Measurements from ENCODE around the gene FNDC7.
A peak's percentile ranks its signal among the peaks of the same experiment; 100 is the strongest.
"Not testable (repeated sequence)": the region's sequence is repeated elsewhere in the genome, so short reads cannot be mapped to it uniquely, and the experiment has no call there.

Gene FNDC7

DNA sequence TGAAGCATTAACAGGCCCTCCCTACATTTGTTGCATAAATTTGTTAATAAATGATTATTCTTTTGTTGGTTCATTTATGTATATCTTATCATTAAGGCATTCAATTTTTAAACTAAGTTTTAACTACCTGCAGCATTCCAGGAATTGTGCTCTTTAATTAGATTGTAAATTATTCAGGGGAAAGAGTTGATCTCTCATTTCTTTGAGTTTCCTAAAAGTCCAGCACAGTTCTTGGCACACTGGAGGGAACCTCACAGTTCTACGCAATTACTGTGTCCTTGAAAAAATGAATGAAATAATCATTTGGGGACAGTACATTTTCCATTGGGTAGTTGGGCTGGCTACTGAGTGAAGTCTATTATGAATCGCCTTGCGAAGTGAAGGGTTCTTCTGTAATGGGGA, 33.3 kb downstream of the FNDC7 start:
- no peak for DNase-seq

DNA sequence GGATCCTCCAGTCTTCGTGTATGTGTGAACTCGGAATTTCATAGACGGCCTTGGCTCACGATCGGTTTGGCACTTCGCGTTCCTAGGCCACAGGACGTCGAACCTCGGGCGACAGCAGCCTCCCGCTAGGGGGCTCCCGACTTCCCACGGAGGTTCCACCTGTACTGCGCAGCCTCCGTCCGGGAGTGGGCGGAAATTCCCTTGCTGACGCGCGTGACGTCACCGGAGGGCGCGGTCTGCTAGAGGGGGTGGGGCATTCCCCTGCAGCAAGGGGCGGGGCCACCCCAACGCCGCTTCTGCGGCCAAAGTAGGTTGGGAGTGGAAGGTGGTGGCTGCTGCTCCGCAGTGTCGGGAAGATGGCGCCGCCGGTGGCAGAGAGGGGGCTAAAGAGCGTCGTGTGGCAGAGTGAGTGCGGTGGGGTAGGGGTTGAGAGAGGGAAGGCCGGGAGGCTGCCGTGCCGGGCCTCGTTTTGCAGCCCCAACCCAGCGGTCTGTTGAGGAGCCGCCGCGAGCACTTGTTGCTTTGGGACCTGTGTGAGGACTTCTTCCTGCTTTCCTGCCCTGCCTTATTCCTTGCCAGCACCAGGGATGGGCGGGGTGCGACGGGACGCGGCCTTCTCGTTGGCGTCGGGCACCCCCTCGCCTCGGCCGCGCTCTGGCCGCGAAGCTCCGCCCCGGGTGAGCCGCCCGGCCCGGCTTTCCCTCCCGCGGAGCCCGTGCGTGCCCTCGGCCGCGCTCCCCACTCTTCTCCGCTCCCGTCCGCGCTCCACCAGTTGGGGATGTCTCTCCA, 33.9 kb downstream of the FNDC7 start, which contains the start of gene STXBP3:
Gene STXBP3 (plus strand): TSS at position 293 of the 789 bp plus-strand sequence. CDS start 64 bp downstream, at position 357.
- DNase-seq: peak; percentile 98

DNA sequence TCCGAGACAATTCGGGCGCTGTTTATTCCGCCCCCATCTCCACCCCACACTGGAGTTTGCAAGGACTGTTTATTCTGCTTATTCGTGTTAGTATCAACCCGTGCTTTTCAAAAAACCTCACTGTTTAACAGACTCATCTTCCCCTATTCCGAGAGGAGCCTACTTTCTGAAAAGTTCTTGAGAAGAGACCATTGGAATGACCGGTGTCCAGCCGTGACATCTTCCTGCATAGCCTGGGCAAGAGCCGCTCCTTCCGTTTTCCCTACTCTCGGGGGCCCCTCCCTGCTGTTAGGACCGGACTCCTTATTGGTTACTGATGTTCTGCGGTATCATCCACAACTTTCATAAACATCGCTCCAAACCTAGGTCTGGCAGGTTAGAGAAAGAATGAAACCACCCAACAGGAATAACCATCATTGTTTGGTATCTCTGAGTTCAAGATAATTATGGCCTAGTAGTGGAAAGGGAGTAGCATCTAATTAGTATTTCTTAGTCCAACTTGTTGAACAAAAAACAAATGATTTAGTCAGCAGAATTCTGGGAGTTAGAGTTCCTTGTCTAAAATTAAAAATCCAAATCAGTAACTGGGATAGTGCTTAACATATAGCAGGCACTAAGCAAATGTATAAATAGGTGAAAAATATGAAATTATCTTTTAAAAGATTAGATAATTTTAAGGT, 34.6 kb downstream of the FNDC7 start:
- peak; percentile 82 for DNase-seq

DNA sequence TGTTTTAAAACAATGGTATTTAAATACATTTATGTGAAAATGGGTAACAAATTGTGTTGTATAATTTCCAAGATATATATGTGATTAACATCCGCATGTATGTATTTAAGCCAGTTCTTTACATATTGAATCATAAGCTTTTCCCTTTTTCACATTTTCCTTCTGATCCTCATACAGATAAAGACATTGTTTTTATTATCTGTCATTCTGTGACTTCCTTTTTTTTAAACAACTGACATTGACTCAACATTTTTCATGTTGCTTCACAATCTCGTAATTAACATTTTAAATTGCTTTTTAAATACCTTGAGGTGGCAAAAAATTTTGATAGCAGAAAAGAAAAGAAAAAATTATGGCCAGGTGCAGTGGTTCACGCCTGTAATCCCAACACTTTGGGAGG, 35.2 kb downstream of the FNDC7 start:
- no peak for DNase-seq

DNA sequence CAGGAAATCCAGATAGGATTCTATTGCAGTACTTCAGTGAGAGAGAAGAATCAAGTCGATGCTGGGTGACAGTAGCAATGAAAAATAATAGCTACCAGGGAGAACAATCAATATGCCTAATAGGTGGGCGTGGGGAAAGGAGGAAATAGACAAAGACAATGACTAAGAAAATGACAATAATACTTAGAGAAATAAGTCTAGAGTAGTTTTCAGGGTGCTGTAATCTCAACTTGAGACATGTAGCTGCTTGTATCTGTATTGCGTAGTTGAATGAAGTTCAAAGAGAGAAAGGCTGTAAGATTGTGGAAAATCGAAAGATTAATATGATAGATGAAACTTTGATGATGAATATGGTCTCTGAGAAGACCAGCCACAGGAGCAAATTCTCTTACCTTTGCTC, 36.4 kb downstream of the FNDC7 start:
- DNase-seq: no peak

DNA sequence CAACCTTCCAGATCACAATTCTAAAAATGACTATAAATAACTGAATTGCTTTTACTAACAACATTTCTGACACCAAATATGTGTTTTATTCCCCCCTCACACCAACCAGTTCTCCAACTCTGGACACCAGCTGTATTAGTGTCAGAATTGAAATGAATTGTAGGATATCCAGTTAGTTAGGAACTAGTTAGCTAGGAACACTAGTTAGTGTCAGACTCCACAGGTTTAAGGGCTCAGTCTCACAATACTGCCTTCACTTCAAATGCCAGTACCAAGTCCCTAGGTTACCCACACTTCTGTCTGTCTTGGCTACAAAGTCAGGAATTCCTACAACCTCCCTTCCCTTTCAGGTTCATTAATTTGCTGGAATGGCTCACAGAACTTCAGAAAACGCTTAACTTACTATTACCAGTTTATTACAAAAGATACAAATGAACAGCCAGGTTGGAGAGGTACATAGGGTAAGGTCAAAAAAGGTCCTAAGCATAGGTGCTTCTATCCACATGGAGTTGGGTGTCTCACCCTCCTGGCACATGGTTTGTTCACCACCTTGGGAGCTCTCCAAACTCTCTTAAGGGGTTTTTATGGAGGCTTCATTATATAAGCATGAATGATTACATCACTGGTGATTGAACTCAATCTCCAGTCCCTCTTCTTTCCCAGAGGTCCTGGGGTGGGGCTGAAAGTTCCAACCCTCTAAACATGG, 37.9 kb downstream of the FNDC7 start:
- DNase-seq: no peak

DNA sequence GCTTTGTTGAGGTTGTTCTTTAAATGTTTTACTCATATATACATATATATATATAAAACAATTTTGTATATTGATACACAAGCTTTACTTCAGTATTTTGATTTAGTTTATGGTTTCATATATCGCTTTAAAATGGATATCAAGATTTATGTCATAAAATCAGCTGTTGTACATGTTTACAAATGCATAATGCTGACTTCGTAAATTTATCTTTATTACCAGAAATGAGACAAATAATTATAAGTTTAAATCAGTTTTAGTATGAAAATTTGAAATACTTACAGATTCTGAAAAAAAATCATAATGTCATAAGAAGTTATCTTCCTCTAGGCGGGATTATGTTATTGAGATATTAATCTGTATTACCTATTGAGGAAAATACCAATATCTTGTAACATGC, 40.7 kb downstream of the FNDC7 start:
- no peak for DNase-seq

DNA sequence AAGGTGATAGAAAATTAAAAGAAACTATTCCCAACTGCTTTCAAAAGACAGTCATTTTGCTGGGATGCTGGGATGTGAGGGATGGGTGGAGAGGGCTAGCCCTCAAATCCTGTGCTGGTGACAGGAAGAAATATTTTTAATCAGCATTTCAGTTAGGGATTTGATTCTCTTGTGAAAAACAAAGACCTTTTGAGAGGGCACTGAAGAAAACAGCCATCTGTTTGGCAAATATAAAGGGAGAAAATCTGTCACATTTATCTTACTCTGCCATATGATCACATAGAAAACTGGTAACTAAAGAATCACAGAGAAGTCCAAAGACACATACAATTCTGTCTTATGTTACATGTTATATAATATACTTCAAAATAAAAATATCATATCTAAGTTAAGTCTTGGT, 46.1 kb downstream of the FNDC7 start:
- no peak for DNase-seq

DNA sequence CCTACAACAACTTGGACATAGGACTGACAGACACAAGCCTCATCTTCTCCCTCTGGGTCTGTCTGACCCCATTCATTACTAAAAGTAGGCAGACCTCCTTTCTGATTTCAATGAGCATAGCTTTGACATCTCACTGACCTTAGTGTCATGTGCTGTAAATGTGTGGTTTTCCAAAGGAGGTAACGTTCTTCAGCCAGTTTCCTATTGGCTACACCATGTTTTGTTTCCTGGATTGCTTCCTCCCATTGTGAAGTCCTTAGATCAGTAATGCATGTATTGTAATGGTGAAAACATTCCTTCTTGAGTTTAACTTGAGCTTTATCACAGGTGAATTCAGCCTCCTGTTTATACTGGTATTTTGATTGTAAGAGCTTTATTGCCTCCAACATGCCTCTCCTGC, 54.4 kb downstream of the FNDC7 start:
- no peak for DNase-seq

DNA sequence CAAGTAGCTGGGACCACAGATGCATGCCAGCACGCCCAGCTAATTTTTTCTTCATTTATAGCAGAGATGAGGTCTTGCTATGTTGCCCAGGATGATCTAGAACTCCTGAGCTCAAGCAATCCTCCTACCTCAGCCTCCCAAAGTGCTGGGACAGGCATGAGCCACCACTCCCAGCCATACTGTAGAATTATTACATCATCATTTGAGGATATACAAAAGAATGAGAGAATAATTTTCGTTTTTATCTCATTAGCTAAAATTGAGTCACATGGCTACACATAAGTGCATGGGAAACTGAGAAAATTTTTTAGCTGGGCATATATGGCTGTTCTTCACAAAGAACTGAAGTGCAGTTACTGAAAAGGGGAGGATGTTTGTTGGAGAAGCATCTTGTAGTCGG, 55.0 kb downstream of the FNDC7 start:
- no peak for DNase-seq

DNA sequence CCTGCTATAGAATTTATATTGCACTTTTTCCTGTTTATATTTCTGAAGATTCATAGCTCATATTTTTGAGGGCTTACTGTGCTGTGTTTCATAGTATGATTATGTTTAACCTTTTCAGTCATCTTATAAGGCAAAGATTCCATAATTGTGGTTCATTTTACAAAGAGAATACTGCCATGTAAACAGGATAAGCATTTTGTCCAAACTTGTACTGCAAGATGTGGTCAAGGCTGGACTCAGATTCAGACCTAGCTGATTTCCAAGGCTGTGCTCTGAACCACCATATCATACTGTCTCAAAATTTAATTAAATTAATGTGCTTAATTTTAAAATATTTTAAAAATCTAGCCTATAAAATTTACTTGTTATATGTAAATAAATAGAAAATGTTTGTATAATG, 65.1 kb downstream of the FNDC7 start:
- no peak for DNase-seq

DNA sequence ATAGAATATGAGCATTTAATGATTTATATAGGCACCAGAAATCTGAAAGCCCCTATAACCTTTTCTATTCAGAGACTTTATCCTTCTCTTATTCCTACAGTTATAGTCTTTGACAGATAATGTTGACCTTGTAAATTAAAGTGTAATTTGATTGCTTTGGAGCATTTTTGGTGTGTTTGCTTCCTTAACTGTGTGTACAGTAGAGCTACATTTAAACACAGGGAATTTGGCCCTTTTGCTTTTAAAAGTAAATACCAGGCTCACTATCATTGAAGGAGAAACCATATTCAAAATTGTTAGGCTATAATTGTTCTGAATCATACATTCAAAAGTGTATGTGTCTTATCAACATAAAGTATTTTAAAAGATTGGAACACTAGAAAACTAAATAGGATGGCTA, 66.7 kb downstream of the FNDC7 start:
- no peak for DNase-seq

DNA sequence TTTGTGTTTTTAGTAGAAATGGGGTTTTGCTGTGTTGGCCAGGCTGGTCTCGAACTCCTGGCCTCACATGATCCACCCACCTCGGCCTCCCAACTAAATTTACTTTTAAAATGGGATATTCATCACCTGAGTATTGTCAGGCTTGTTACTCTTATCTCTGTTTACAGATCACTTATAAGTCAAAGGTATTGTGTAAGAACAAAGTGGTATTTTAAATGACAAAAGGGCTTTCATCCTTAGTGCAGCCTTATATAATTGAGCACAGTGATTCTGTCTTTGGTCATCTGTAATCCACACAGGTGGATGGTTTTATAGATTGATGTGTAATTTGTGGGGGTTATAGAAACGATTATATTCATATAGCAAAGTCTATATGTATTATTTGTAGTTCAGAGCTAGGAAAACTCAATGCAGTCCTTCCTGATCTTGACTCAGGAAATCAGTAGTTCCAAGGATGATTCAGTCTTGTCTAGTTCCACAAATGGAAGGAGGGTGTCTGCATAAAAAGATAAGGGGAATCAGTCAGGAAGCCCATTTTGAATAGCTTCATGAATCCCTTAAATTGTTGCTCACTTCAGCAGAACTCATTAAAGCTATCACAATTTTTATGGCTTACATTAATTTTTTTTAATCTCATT, 68.3 kb downstream of the FNDC7 start:
- DNase-seq: no peak

DNA sequence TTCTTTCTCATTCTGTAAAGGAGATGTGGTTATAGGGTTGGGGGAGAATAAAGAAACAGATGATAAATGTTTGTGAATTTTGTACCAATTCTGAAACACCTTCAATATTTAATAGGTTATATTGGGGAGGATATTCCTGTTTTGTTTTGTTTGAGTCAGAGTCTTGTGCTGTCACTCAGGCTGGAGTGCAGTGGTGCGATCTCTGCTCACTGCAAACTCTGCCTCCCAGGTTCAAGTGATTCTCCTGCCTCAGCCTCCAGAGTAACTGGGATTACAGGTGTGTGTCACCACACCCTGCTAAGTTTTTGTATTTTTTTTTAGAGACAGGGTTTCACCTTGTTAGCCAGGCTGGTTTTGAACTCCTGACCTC, 68.9 kb downstream of the FNDC7 start:
- DNase-seq: not testable (repeated sequence)

DNA sequence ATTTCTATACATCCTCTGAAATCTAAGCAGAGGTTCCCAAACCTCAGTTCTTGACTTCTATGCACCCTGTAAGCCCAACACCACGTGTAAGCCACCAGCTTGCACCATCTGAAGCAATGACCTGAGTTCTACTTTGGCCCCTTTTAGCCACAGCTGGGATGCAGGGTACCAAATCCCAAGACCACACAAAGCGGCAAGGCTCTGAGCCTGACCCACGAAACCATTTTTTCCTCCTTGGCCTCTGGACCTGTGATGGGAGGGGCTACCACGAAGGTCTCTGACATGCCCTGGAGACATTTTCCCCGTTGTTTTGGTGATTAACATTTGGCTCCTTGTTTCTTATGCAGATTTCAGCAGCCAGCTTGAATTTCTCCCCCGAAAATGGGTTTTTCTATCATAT, 72.6 kb downstream of the FNDC7 start:
- DNase-seq: no peak

DNA sequence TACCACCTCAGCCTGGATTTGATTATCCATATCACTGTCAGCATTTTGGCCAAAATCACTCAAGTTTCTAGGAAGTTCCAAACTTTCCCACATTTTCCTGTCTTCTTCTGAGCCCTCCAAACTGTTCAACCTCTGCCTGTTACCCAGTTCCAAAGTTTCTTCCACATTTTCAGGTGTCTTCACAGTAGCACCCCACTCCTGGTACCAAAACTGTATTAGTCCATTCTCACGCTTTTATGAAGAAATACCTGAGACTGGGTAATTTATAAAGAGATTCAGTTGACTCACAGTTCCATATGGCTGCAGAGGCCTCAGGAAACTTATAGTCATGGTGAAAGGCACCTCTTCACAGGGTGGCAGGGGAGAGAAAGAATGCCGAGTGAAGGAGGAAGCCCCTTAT, 73.2 kb downstream of the FNDC7 start:
- DNase-seq: no peak

DNA sequence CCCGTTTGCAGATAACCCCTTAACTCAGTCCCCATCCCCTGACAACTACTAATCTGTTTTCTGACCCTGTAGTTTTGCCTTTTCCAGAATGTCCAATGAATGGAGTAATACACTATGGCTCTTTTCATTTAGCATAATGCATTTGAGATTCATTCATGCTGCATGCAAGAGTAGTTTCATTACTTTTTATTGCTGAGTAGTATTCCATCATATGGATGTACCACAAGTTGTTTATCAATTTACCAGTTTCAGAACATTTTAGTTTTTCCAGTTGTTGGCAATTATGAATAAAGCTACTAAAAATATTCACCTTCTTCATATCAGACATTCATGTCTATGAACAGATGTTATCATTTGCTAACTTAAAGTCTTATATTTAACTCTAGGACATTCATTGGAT, 79.1 kb downstream of the FNDC7 start:
- no peak for DNase-seq
